Measurements from ENCODE around the gene ZSCAN31. TPM values are rescaled to one million over a fixed set of nuclear protein-coding genes. Genes with fewer than 3 reads are reported as not detected.
A peak's percentile ranks its signal among the peaks of the same experiment; 100 is the strongest.

ZSCAN31 gene
- total and polyA plus RNA-seq, 9 of the 15 experiments (the other 6 are each of a cell fraction or from before 2014, with no cell fraction given): 3.9 to 12.1 (median 7.0) TPM

DNA sequence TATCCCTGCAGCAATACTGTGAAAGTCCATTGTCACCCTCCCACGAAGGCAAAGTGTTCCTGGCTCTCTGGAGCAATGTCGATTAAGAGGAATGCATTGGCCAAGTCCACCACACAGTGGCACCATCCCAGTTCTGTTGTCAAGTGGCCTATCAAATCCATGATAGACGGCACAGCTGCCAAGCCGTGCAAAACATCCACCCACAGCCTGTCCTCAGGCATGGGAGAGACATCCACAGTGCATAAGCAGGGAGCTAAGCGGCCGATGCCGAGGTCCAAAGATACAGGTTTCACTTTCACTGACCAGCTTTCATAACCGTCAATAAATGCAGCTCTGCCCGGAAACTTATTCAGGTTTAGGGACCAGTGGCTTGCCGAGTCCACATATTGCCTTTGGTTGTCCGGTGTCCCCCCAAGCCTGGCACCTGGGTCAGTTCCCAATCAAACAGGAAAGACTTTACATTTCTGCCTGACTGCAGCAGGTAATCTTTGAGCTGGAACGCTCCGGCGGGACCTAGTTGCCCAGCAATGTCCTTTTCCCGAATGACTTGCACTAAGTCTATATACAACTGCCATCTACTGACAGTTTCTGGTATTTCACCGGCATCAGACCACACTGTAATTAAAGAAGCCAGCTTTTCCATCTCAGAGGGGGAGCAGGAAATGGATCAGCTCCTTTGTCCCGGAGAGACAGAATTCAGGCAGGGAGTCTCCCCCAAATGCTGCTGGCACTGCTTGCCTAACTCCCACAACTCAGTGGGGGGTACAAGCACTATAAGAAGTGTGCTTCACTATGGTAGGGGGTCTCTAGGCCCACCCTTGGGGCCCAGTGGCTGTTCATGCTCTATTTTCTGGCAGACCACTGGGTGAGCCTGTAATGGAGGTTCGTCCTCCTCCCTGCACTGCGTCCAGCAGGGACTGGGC, 20.1 kb upstream of the ZSCAN31 start (continued):
- TF ChIP-seq TRIM25 (IDR thresholded peaks at IDR 0.05; ENCODE audit: borderline replicate concordance) (no peak), CSDE1 (IDR thresholded peaks at IDR 0.05) (no peak), RBM34 (IDR thresholded peaks at IDR 0.05; ENCODE audit: borderline replicate concordance, insufficient read depth, low read length) (no peak), ARID2 (IDR thresholded peaks at IDR 0.05) (no peak), KDM4B (IDR thresholded peaks at IDR 0.05; ENCODE audit: borderline replicate concordance in 2 of 2, low read depth in 1 of 2) (no peak), BCL6 (CRISPR knock-in tag; IDR thresholded peaks at IDR 0.05) (no peak), PHF8 (IDR thresholded peaks at IDR 0.05; ENCODE audit: borderline replicate concordance, low read length) (peak; percentile 28; the same call in 1 of the 2 replicates), LCOR (CRISPR knock-in tag; IDR thresholded peaks at IDR 0.05) (no peak; the same call in 1 of the 2 replicates), TBL1XR1 (IDR thresholded peaks at IDR 0.05; ENCODE audit: low read length in 2 of 2) (no peak), E2F6 (IDR thresholded peaks at IDR 0.05; ENCODE audit: borderline replicate concordance in 1 of 2, extremely low read depth in 1 of 2, insufficient read depth in 1 of 2, insufficient read length in 1 of 2, low read depth in 1 of 2, low read length in 1 of 2, poor library complexity in 1 of 2, severe bottlenecking in 1 of 2) (no peak), STAG1 (CRISPR knock-in tag; IDR thresholded peaks at IDR 0.05; ENCODE audit: borderline replicate concordance) (peak; percentile 65), NR2C1 (IDR thresholded peaks at IDR 0.05) (no peak), NR2C1 (tag; IDR thresholded peaks at IDR 0.05) (no peak; the same call in 1 of the 2 replicates)
- TF ChIP-seq, protein P1, sequence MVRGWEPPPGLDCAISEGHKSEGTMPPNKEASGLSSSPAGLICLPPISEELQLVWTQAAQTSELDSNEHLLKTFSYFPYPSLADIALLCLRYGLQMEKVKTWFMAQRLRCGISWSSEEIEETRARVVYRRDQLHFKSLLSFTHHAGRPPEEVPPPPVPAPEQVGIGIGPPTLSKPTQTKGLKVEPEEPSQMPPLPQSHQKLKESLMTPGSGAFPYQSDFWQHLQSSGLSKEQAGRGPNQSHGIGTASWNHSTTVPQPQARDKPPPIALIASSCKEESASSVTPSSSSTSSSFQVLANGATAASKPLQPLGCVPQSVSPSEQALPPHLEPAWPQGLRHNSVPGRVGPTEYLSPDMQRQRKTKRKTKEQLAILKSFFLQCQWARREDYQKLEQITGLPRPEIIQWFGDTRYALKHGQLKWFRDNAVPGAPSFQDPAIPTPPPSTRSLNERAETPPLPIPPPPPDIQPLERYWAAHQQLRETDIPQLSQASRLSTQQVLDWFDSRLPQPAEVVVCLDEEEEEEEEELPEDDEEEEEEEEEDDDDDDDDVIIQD (CRISPR knock-in tag; IDR thresholded peaks at IDR 0.05): no peak
- TF ChIP-seq, protein P2, sequence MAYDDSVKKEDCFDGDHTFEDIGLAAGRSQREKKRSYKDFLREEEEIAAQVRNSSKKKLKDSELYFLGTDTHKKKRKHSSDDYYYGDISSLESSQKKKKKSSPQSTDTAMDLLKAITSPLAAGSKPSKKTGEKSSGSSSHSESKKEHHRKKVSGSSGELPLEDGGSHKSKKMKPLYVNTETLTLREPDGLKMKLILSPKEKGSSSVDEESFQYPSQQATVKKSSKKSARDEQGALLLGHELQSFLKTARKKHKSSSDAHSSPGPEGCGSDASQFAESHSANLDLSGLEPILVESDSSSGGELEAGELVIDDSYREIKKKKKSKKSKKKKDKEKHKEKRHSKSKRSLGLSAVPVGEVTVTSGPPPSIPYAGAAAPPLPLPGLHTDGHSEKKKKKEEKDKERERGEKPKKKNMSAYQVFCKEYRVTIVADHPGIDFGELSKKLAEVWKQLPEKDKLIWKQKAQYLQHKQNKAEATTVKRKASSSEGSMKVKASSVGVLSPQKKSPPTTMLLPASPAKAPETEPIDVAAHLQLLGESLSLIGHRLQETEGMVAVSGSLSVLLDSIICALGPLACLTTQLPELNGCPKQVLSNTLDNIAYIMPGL (CRISPR knock-in tag; IDR thresholded peaks at IDR 0.05): no peak; the same call in none of the 2 replicates
- TF ChIP-seq, protein P3, sequence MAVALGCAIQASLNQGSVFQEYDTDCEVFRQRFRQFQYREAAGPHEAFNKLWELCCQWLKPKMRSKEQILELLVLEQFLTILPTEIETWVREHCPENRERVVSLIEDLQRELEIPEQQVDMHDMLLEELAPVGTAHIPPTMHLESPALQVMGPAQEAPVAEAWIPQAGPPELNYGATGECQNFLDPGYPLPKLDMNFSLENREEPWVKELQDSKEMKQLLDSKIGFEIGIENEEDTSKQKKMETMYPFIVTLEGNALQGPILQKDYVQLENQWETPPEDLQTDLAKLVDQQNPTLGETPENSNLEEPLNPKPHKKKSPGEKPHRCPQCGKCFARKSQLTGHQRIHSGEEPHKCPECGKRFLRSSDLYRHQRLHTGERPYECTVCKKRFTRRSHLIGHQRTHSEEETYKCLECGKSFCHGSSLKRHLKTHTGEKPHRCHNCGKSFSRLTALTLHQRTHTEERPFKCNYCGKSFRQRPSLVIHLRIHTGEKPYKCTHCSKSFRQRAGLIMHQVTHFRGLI (CRISPR knock-in tag; IDR thresholded peaks at IDR 0.05): no peak
- TF ChIP-seq, protein P4, sequence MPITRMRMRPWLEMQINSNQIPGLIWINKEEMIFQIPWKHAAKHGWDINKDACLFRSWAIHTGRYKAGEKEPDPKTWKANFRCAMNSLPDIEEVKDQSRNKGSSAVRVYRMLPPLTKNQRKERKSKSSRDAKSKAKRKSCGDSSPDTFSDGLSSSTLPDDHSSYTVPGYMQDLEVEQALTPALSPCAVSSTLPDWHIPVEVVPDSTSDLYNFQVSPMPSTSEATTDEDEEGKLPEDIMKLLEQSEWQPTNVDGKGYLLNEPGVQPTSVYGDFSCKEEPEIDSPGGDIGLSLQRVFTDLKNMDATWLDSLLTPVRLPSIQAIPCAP (CRISPR knock-in tag; IDR thresholded peaks at IDR 0.05; ENCODE audit: borderline replicate concordance): no peak

Data from K562 (cell line).